Kasumi-1 (cell line): ENCODE measurements around the gene CACNA1G.

Source experiments
- DNase-seq, 2 experiments: peaks; one replicate each; lab custom pipeline; 2025; lab: John Stamatoyannopoulos, UW

CACNA1G gene

DNA sequence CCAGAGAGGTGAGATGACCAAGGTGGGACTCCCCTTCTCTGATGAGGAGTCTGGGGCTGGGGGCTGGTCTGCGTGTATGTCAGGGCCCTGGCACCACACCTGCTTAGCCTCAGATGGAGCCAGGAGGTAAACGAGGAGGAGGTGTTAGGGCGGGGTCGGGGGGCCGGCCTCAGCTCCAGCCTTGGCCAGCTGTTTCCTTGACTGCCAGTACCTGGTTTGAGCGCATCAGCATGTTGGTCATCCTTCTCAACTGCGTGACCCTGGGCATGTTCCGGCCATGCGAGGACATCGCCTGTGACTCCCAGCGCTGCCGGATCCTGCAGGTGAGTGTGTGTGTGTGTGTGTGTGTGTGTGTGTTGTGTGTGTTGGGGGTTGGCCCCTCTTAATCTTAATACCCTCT lies 8.1 kb downstream of the CACNA1G start:
- no peak for DNase-seq

- DNase-seq: no peak
These were observed 9.1 kb downstream of the CACNA1G start for GRCh38 chr17:50569592-50569991.

GRCh38 chr17:50570032-50570431 lies 9.5 kb downstream of the CACNA1G start:
- DNase-seq: no peak

- no peak for DNase-seq
These were observed 10.0 kb downstream of the CACNA1G start for GRCh38 chr17:50570528-50570927.

DNA sequence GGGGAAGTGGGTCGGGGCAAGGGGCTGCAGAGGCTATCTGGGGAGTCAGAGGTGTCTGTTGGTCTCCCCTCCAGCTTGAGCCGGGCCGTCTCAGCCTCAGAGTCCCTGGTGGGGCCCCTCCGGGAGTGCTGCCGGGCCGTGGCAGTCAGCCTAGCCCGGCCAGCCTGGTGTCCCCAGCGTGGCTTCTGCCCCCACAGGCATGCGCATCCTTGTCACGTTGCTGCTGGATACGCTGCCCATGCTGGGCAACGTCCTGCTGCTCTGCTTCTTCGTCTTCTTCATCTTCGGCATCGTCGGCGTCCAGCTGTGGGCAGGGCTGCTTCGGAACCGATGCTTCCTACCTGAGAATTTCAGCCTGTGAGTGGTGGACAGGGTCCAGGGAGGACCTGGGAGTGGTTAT lies 11.2 kb downstream of the CACNA1G start:
- no peak for DNase-seq

DNA sequence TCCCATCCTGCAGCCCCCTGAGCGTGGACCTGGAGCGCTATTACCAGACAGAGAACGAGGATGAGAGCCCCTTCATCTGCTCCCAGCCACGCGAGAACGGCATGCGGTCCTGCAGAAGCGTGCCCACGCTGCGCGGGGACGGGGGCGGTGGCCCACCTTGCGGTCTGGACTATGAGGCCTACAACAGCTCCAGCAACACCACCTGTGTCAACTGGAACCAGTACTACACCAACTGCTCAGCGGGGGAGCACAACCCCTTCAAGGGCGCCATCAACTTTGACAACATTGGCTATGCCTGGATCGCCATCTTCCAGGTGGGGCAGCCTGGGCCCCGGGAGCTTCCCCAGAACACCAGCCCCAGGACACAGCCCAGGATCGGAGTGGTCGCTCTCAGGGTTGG lies 12.0 kb downstream of the CACNA1G start:
- no peak for DNase-seq

GRCh38 chr17:50573866-50574611 lies 13.5 kb downstream of the CACNA1G start:
- DNase-seq: no peak

GRCh38 chr17:50575581-50576210 lies 15.2 kb downstream of the CACNA1G start:
- no peak for DNase-seq

DNA sequence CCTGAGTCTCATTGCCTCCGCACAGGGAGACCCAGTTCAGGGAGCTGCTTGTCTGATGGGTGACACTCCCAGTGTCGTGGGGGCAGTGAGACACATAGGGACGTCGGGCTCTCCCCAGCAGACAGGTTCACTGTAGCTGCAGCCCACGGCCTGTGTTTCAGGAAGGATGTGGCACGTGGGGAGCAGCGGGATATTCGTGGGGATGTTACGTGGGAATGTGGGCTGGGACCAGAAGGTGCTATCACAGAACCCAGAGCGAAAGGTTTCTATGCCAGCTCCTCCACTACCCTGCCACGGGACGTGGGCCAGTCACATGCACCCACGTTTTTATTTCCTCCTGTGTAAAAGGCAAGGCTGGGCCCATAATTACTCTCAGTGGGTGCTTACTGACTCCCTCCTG lies 16.3 kb downstream of the CACNA1G start:
- no peak for DNase-seq

DNA sequence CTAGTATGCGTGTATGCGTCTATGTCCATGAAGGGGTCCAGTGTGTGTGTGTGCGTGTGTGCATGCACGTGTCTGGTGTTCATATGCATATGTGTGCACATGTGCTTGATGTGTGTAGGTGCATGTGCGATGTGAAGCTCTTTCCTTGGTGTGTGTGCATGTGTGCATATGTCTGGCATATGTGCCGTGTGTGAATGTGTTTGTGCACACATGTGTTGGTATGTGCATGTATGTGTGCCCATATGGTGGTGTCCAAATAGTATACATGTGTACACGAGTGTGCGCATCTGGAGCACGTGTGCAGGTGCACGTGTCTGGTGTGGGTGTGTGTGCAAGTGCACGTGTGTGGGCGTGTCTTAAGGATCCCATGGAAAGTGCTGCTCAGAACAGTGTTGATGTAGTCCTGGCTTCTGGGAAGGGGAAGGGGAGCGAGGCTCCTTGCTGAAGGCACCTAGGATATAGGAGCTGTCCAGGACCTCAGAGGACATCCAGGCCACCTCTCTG lies 17.0 kb downstream of the CACNA1G start:
- no peak for DNase-seq

GRCh38 chr17:50578173-50578572 lies 17.7 kb downstream of the CACNA1G start:
- DNase-seq: no peak

DNA sequence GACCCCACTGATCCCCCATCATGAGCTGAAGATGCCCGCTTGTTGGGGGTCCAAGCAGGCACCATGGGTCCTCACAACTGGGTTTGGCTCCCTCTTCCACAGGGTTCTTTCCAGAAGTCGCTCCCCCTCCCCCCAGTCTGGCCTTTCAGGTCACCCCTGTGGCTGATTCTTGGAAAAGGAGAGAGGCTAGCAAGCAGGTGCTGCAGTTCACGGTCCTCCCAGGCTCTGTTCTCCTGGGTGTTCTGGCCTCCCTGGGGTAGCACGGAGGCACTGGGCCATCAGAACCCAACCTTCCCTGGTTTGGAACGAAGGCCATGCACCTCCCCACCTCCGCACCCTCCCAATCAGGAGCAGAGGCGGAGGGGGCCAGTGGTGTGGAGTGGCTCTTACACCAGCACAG lies 18.9 kb downstream of the CACNA1G start:
- no peak for DNase-seq

- no peak for DNase-seq
These were observed 20.1 kb downstream of the CACNA1G start for GRCh38 chr17:50580646-50581045.

GRCh38 chr17:50581316-50581715 lies 20.8 kb downstream of the CACNA1G start:
- DNase-seq: no peak

GRCh38 chr17:50582741-50583140 lies 22.2 kb downstream of the CACNA1G start:
- DNase-seq: no peak

DNA sequence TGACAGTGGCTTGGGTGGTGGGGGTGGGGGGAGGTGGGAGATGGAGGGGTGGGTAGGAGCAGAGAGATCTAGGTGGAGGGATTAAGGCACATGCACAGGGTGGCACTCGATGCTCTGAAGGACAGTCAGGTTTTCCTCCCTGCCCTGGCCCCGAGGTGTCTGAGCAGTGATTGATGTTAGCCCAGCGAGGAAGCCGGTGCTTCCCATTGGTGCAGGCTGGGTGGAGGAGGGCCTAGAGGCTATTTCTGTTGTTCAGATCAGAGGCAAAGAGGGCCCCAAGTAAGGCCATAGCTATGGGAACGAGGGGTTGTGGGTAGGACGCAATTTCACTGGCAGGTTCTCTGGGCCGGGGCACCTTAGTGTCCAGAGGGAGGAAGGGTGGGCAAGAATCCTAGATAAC lies 23.1 kb downstream of the CACNA1G start:
- no peak for DNase-seq

GRCh38 chr17:50584116-50584515 lies 23.6 kb downstream of the CACNA1G start:
- no peak for DNase-seq

DNA sequence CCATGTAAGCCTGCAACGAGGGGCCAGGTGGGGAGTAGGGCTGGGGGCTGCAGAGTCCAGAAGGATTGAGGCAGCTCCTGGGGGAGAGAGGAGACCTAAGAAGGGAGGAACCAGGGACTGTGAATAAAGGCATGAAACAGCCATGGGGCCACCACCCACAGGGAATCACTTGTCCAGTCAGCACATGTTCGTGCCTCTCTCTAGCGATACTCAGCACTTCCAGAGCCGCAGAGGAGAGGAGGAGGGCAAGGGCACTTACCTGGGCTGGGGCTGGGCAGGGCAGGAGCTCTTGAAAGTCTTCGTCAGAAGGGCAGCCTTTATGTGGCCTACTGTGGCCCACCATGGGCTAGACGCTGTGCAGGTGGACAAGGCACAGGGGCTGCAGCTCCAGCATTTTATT lies 24.2 kb downstream of the CACNA1G start:
- no peak for DNase-seq

DNA sequence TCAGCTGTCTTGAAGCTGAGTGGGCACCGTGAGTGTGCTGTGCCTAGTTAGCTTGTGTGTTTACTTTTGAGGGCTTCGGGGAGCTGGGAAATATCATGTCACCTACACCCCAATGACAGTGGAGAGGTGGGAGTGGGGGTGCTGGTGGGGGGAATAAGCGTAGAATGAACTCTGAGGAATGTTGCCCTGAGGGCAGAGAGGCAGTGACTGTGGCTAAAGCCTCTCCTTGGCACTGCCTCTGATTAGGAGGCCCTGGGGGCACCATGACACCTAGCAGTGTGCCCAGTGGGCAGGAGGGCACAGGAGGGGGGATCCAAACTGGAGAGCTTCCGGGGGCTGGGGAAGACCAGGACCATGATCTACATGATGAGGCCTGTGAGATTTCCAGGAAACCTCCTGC lies 24.8 kb downstream of the CACNA1G start:
- DNase-seq: no peak

DNA sequence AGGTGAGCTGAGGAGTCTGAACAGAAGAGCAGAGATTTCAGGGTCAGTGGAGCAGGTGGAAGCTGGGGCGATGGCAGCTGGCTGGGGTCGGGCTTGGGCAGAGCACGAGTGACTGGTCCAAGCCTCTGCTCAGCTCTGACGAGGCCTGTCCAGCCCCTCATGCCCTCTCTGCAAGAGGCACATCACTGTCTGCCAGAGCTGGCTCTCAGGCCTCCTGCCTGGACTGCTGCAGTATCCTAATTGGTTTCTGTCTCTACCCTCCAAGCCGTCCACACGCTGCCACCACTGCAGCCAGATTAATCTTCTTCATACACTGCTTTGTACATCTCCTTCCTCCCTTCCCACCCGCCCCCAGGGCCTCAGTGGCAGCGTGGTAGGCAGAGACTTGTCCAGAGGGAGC lies 25.4 kb downstream of the CACNA1G start:
- no peak for DNase-seq

DNA sequence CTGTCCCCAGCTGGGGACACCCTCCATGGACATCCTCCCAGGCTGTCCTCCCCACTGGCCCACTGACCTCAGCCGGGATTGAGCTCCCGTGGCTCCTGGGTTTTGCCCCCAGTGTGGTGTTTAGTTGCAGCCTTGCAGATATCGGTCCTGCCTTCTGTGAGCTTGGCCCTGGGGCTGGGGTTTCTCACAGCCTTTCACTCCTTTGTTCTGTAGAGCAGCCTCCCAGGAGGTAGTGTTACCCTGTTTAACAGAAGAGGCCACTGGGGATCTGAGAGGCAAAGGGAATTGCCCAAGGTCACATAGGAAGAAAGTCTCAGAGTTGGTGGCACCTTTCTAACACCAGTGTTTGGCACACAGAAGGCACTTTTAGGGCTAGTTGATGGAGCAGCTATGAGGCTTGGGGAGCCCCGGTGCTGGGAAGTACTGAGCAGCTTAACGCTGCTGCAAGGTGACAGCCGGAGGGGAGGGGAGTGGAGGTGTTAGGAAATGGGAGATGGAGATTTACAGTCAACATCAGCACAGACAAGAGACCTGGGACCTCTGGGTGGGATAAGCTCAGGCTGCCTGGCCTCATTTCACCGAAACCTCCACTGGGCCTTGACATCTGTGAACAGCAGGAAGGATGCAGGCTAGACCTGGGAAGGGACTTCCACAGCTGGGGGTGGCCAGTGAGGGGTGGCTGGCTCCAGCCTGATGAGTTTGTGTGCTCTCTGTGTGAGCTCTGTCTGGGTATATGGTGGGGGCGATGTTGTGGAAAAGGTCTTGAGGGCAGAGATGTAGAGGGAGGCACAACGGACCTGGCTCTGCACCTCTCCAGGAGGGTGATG lies 26.1 kb downstream of the CACNA1G start:
- no peak for DNase-seq

- DNase-seq: no peak
These were observed 27.1 kb downstream of the CACNA1G start for GRCh38 chr17:50587571-50587970.
